ENCODE results near the gene SLC23A1. TPM values are rescaled to one million over a fixed set of nuclear protein-coding genes. Genes with fewer than 3 reads are reported as not detected.
A peak's percentile ranks its signal among the peaks of the same experiment; 100 is the strongest.

SLC23A1 gene
- total and polyA plus RNA-seq, 9 of the 15 experiments (the other 6 are each of a cell fraction or from before 2014, with no cell fraction given): 0.03 to 0.20 (median 0.05) TPM; not detected in 5

DNA sequence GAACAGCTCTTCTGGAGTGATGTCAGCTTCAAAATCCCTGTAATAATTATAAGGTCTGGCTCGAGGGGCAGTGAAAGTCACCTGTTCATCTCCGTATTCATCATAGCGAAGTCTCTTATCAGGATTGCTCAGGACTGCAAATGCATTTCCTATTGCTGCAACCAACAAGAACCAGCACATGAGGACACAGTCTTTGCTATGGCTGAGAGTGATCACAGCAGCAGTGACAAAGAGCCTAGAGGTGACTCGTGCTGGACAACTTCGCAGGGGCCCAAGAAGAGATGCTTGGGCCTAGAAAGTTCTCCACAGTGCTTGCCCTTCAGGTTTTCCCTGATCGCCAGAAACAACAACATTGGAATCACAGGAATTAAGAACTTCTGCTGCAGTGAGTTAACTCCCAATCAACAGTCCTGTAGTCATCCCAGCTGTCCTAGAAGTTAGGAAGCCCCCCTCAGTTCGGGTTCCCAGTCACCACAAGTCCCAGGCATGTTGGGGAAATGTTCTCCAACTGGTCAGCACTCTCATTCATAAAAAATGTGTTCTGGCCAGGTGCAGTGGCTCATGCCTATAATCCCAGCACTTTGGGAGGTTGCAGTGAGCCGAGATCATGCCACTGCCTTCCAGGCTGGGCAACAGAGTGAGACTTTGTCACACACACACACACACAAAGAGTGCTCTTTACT is 43.2 kb upstream of the SLC23A1 start:
- Histone ChIP-seq H3K4me2 (ENCODE audit: insufficient read depth, low read length) (no peak overlapping the region), H2AFZ (ENCODE audit: low read depth, low read length) (0 out of 2 replicates have a peak overlapping the region, but pooled peaks have one; percentile 46), H3K9ac (ENCODE audit: insufficient read depth in 1 of 2, low read depth in 2 of 2, low read length in 2 of 2) (no peak overlapping the region), H3K4me3 (no peak overlapping the region), H3K36me3 (ENCODE audit: control insufficient read depth, insufficient read depth, low read length) (no peaks in the 10 kb centered on the region), H3K9me3 (replicated peaks; ENCODE audit: control insufficient read depth, insufficient read depth, low read depth, low read length) (no peaks in the 10 kb centered on the region), H3K27me3 (ENCODE audit: control insufficient read depth in 2 of 2, insufficient read depth in 2 of 2, low read length in 2 of 2) (no peaks in the 10 kb centered on the region), H3K79me2 (ENCODE audit: control insufficient read depth, insufficient read depth, low read length) (no peaks in the 10 kb centered on the region), H3K4me1 (replicated peaks in 1 of 2; ENCODE audit: control insufficient read depth in 2 of 2, insufficient read depth in 2 of 2, low read length in 2 of 2) (peaks cover 3 to 5% of the 10 kb centered on the region in 2 experiments; a peak in 3 of 5 replicates), H4K20me1 (replicated peaks; ENCODE audit: control insufficient read depth, insufficient read depth, low read length) (no peaks in the 10 kb centered on the region), H3K9me1 (ENCODE audit: control insufficient read depth, insufficient read depth, low read length) (no peaks in the 10 kb centered on the region), H3K27ac (ENCODE audit: extremely low read depth, low read depth, low read length) (no peak overlapping the region)
- ChIA-PET CTCF (ENCODE audit: low intra/inter-chr PET ratio) (interaction anchor here (0.6 kb wide), 1 partner anchor 75 kb away, joined by 3 read pairs; no protein-coding TSS in a partner anchor), POLR2A (interaction anchor here (1.1 to 1.2 kb wide), 2 partner anchors 10 to 12 kb away, joined by 3 to 5 read pairs; no protein-coding TSS in a partner anchor)
- TF ChIP-seq CTBP1 (IDR thresholded peaks at IDR 0.05; ENCODE audit: borderline replicate concordance): 0 out of 2 replicates have a peak, but pooled peaks have one; percentile 33
- TF ChIP-seq ARID1B (IDR thresholded peaks at IDR 0.05): 0 out of 2 replicates have a peak, but pooled peaks have one; percentile 19
- TF ChIP-seq ZNF12 (CRISPR knock-in tag; IDR thresholded peaks at IDR 0.05): peak; percentile 93
- peak; percentile 39; the same call in 1 of the 2 replicates for TF ChIP-seq TEAD4 (IDR thresholded peaks at IDR 0.05; ENCODE audit: low read length)
- no peak for TF ChIP-seq TEAD4 (CRISPR knock-in tag; IDR thresholded peaks at IDR 0.05; ENCODE audit: borderline replicate concordance)
- TF ChIP-seq NFATC3 (IDR thresholded peaks at IDR 0.05): no peak
- peak; percentile 26; the same call in 1 of the 2 replicates for TF ChIP-seq CBFA2T3 (IDR thresholded peaks at IDR 0.05)
- TF ChIP-seq, protein P1, sequence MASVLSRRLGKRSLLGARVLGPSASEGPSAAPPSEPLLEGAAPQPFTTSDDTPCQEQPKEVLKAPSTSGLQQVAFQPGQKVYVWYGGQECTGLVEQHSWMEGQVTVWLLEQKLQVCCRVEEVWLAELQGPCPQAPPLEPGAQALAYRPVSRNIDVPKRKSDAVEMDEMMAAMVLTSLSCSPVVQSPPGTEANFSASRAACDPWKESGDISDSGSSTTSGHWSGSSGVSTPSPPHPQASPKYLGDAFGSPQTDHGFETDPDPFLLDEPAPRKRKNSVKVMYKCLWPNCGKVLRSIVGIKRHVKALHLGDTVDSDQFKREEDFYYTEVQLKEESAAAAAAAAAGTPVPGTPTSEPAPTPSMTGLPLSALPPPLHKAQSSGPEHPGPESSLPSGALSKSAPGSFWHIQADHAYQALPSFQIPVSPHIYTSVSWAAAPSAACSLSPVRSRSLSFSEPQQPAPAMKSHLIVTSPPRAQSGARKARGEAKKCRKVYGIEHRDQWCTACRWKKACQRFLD (CRISPR knock-in tag; IDR thresholded peaks at IDR 0.05): no peak
- no peak for TF ChIP-seq FOXK2 (conservative IDR thresholded peaks at IDR 0.05 in 1 of 2, IDR thresholded peaks at IDR 0.05 in 1 of 2; ENCODE audit: low read depth in 2 of 2)
- TF ChIP-seq, protein P2, sequence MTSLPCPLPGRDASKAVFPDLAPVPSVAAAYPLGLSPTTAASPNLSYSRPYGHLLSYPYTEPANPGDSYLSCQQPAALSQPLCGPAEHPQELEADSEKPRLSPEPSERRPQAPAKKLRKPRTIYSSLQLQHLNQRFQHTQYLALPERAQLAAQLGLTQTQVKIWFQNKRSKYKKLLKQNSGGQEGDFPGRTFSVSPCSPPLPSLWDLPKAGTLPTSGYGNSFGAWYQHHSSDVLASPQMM (CRISPR knock-in tag; IDR thresholded peaks at IDR 0.05): no peak
- TF ChIP-seq MYNN (IDR thresholded peaks at IDR 0.05): no peak
- TF ChIP-seq MYNN (CRISPR knock-in tag; IDR thresholded peaks at IDR 0.05): no peak
- TF ChIP-seq POU5F1 (IDR thresholded peaks at IDR 0.05; ENCODE audit: borderline replicate concordance, low read depth, low read length, partially characterized antibody): no peak
- BruUV-seq (replicated peaks): no TSS peak
- WGBS (ENCODE audit: insufficient coverage, low coverage, missing lambda C conversion rate): 12% methylated on average over 8 of the region's 8 CpGs
- intact Hi-C loops (cut with micrococcal nuclease): loop anchor here (10.0 kb wide), 1 partner anchor 338 kb away; no protein-coding TSS in a partner anchor
- ATAC-seq (peak; percentile 66), DNase-seq (ENCODE audit: extremely low read depth in 1 of 4, low spot score in 3 of 4) (peak in 1 of 4 experiments; percentile 28), FAIRE-seq (no peak)
- in situ Hi-C loops (cut with MboI): no loop called here
